H1 (cell line): ENCODE measurements around the gene MTG1.

ENCODE experiments used
- CHD1 ChIP-seq: IDR thresholded peaks from 2 replicates; pipeline ENCODE4 v1.6.1; 2012; ENCODE audit warnings: low read depth, low read length, improper control_type of control experiment
- POLR2A ChIP-seq, 2 experiments: IDR thresholded peaks; 1 replicate in 1 of 2; 2 replicates in 1 of 2; pipeline ENCODE4 v1.6.1; 2011; ENCODE audit warnings: low read depth in 2 of 2, low read length in 2 of 2, mild to moderate bottlenecking in 2 of 2; ENCODE audit errors: control extremely low read depth in 1 of 2
- TAF7 ChIP-seq: optimal IDR thresholded peaks from 2 replicates; pipeline ENCODE3; 2011; ENCODE audit warnings: low read depth, mild to moderate bottlenecking, inconsistent platforms, low read length, moderate library complexity, borderline replicate concordance
- TF ChIP-seq, protein P1 (sequence below), 3 experiments: IDR thresholded peaks; 1 replicate in 2 of 3; 2 replicates in 1 of 3; pipeline versions ENCODE4 v1.5.1 to v1.6.1; 2011; ENCODE audit warnings: low read length in 3 of 3, mild to moderate bottlenecking in 3 of 3, inconsistent platforms in 2 of 3, low read depth in 1 of 3, moderate library complexity in 1 of 3; ENCODE audit not compliant: insufficient read depth in 1 of 3; ENCODE audit errors: control extremely low read depth in 1 of 3

DNA sequence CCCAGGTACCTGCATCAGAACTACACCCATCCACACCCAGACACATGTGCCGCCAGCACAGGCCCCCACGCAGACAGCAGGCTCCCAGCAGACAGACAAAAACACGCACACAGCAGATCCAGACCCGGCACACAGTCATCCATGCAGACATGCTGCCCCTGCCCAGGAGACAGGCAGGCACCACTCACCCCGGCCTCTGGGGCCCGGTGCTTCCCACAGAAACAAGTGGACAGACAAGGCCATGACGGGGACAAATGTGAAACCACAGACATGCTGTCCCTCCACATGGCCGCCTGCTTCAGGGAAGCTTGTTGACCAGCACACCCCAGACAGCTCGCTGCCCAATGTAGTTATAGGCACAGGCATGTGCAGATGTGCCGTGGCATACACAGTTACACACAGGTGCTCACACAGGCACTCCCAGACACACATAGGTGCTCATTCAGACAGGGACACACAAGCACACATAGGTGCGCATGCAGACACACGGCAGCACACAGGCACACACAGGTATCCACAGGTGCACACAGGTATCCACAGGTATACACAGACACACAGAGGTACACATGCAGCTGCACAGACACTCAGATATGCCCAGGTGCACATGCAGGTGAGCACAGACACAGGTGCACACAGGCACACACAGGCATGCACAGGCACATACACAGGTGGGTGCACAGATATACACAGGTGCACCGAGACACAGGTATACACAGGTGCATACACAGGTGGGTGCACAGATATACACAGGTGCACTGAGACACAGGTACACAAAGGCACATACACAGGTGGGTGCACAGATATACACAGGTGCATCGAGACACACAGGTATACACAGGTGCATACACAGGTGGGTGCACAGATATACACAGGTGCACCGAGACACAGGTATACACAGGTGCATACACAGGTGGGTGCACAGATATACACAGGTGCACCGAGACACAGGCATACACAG lies 49.3 kb downstream of the MTG1 start:
- TF ChIP-seq, protein P1, sequence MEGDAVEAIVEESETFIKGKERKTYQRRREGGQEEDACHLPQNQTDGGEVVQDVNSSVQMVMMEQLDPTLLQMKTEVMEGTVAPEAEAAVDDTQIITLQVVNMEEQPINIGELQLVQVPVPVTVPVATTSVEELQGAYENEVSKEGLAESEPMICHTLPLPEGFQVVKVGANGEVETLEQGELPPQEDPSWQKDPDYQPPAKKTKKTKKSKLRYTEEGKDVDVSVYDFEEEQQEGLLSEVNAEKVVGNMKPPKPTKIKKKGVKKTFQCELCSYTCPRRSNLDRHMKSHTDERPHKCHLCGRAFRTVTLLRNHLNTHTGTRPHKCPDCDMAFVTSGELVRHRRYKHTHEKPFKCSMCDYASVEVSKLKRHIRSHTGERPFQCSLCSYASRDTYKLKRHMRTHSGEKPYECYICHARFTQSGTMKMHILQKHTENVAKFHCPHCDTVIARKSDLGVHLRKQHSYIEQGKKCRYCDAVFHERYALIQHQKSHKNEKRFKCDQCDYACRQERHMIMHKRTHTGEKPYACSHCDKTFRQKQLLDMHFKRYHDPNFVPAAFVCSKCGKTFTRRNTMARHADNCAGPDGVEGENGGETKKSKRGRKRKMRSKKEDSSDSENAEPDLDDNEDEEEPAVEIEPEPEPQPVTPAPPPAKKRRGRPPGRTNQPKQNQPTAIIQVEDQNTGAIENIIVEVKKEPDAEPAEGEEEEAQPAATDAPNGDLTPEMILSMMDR (IDR thresholded peaks at IDR 0.05; ENCODE audit: control extremely low read depth in 1 of 3, insufficient read depth in 1 of 3, low read depth in 1 of 3, low read length in 3 of 3): no peak
- TF ChIP-seq POLR2A (IDR thresholded peaks at IDR 0.05; ENCODE audit: control extremely low read depth in 1 of 2, low read depth in 2 of 2, low read length in 2 of 2): no peak
- TF ChIP-seq TAF7: no peak
- no peak for TF ChIP-seq CHD1
